SJCRH30 (cell line): ENCODE measurements around the gene ARAP1. TPM values are rescaled to one million over a fixed set of nuclear protein-coding genes. Genes with fewer than 3 reads are reported as not detected.
"Not testable (repeated sequence)": the region's sequence is repeated elsewhere in the genome, so short reads cannot be mapped to it uniquely, and the experiment has no call there.

ENCODE experiments used
- DNase-seq, 2 experiments: peaks; one replicate each; pipeline ENCODE4 v3.0.0-alpha.2; 2015 to 2020
- H3K27ac ChIP-seq: fragments of 250-450 bp; sonication (Bioruptor Pico); 2 replicates; pipeline ENCODE4 v1.5.1; 2020; ENCODE audit warnings: mild to moderate bottlenecking, moderate library complexity
- H3K27me3 ChIP-seq: fragments of 250-450 bp; sonication (Bioruptor Pico); 2 replicates; pipeline ENCODE4 v1.5.1; 2020; ENCODE audit warnings: mild to moderate bottlenecking, moderate library complexity
- H3K36me3 ChIP-seq: fragments of 250-450 bp; sonication (Bioruptor Pico); 2 replicates; pipeline ENCODE4 v1.5.1; 2020; ENCODE audit warnings: mild to moderate bottlenecking, moderate library complexity
- H3K4me1 ChIP-seq: fragments of 250-450 bp; sonication (Bioruptor Pico); 2 replicates; pipeline ENCODE4 v1.5.1; 2020; ENCODE audit warnings: mild to moderate bottlenecking, moderate library complexity
- H3K4me3 ChIP-seq: fragments of 250-450 bp; sonication (Bioruptor Pico); 2 replicates; pipeline ENCODE4 v1.5.1; 2020; ENCODE audit warnings: mild to moderate bottlenecking, moderate library complexity
- H3K9me3 ChIP-seq: fragments of 250-450 bp; sonication (Bioruptor Pico); replicated peaks from 2 replicates; pipeline ENCODE4 v1.5.1; 2020; ENCODE audit warnings: mild to moderate bottlenecking, moderate library complexity
- total RNA-seq: library from RNA; depleted of rRNA; stranded (reverse); fragments of >200 nt; shearing (Covaris generic); gene quantifications from 2 replicates; pipeline ENCODE4 v1.2.3, GENCODE V29; 2014; rRNA removed

ARAP1 gene
- 19.0 and 22.1 TPM in 2 replicates for total RNA-seq

- peak within 1 kb of the TSS; percentile 61 for H3K4me3 ChIP-seq
- peak; percentile 63 to 64 for DNase-seq
- H3K36me3 ChIP-seq: no peaks in the 10 kb centered on the region
- H3K27ac ChIP-seq: no peak within 1 kb of the TSS
- H3K4me1 ChIP-seq: peaks cover 6% of the 10 kb centered on the region; the same call in 1 of the 2 replicates
- no peaks in the 10 kb centered on the region for H3K27me3 ChIP-seq
- no peaks in the 10 kb centered on the region for H3K9me3 ChIP-seq
Observed at GRCh38 chr11:72752088-72752914, at the start of gene ARAP1. Gene ARAP1, minus strand, starts transcription at chr11:72752408. Its CDS starts 25,280 bp downstream, at chr11:72727128.

GRCh38 chr11:72799441-72799840 lies 47.2 kb upstream of the ARAP1 start:
- H3K27ac ChIP-seq: no peak overlapping the region

DNA sequence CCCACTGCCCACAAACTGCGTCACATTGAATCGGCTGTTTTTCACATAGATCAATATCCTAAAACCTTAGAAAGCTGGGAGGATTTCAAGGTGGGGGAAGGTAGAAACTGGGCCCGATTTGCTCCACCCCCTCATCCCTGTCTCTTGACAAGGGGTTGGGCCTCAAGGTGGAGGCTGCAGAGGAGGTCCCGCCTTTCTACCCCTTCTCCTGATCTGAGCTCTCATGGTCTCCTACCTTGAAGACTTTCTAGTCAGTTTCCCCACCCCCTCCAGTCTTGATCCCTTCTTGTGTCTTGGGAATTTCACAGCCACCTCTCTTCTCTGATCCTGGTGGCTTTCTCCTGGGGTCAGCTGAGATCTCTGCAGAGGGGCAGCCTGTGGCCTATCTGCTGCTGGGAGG lies 46.2 kb upstream of the ARAP1 start:
- Histone ChIP-seq H3K27me3 (no peaks in the 10 kb centered on the region), H3K36me3 (no peaks in the 10 kb centered on the region), H3K9me3 (no peaks in the 10 kb centered on the region), H3K4me1 (no peaks in the 10 kb centered on the region), H3K4me3 (no peak overlapping the region), H3K27ac (no peak overlapping the region)
- DNase-seq: no peak

More at GRCh38 chr11:72799441-72799840, 47.2 kb upstream of the ARAP1 start:
- Histone ChIP-seq H3K4me3 (no peak overlapping the region), H3K9me3 (no peaks in the 10 kb centered on the region), H3K36me3 (no peaks in the 10 kb centered on the region), H3K27me3 (no peaks in the 10 kb centered on the region), H3K4me1 (no peaks in the 10 kb centered on the region)
- no peak for DNase-seq

GRCh38 chr11:72793425-72794367 lies 41.5 kb upstream of the ARAP1 start, which contains the start of gene STARD10:
Gene STARD10, minus strand, starts transcription at chr11:72794047. Its CDS starts 12,866 bp downstream, at chr11:72781181.
- Histone ChIP-seq H3K4me3 (peak within 1 kb of the TSS; percentile 69), H3K27me3 (no peaks in the 10 kb centered on the region), H3K27ac (peak within 1 kb of the TSS; percentile 48), H3K9me3 (no peaks in the 10 kb centered on the region), H3K4me1 (peaks cover 4% of the 10 kb centered on the region; the same call in 1 of the 2 replicates), H3K36me3 (no peaks in the 10 kb centered on the region)
- peak; percentile 93 to 97 for DNase-seq

GRCh38 chr11:72793076-72793424 lies 40.8 kb upstream of the ARAP1 start:
- DNase-seq: no peak
- H3K4me3 ChIP-seq: peak overlapping the region; percentile 69

GRCh38 chr11:72792437-72793021 lies 40.3 kb upstream of the ARAP1 start:
- Histone ChIP-seq H3K4me3 (no peak overlapping the region), H3K9me3 (no peaks in the 10 kb centered on the region), H3K36me3 (no peaks in the 10 kb centered on the region), H3K27ac (no peak overlapping the region), H3K27me3 (no peaks in the 10 kb centered on the region), H3K4me1 (peaks cover 4% of the 10 kb centered on the region; the same call in 1 of the 2 replicates)
- no peak for DNase-seq

More at GRCh38 chr11:72793076-72793424, 40.8 kb upstream of the ARAP1 start:
- H3K27me3 ChIP-seq: no peaks in the 10 kb centered on the region
- H3K27ac ChIP-seq: peak overlapping the region; percentile 48
- peaks cover 4% of the 10 kb centered on the region; the same call in 1 of the 2 replicates for H3K4me1 ChIP-seq
- H3K36me3 ChIP-seq: no peaks in the 10 kb centered on the region
- H3K9me3 ChIP-seq: no peaks in the 10 kb centered on the region

DNA sequence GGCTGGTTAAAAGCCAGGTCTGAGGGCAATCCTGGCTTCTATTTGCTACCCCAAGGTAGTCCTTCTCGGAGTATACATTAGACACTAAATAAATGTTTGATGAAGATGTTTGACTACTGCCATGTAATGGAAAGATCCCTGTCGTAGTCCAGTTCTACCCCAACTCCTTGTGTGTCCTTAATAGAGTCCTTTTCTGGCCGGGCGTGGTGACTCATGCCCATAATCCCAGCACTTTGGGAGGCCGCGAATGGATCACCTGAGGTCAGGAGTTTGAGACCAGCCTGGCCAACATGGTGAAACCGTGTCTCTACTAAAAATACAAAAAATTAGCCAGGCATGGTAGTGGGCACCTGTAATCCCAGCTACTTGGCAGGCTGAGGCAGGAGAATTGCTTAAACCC lies 39.0 kb upstream of the ARAP1 start:
- not testable (repeated sequence) for H3K27me3 ChIP-seq, H3K9me3 ChIP-seq, H3K36me3 ChIP-seq, H3K4me1 ChIP-seq, DNase-seq, H3K27ac ChIP-seq, H3K4me3 ChIP-seq

DNA sequence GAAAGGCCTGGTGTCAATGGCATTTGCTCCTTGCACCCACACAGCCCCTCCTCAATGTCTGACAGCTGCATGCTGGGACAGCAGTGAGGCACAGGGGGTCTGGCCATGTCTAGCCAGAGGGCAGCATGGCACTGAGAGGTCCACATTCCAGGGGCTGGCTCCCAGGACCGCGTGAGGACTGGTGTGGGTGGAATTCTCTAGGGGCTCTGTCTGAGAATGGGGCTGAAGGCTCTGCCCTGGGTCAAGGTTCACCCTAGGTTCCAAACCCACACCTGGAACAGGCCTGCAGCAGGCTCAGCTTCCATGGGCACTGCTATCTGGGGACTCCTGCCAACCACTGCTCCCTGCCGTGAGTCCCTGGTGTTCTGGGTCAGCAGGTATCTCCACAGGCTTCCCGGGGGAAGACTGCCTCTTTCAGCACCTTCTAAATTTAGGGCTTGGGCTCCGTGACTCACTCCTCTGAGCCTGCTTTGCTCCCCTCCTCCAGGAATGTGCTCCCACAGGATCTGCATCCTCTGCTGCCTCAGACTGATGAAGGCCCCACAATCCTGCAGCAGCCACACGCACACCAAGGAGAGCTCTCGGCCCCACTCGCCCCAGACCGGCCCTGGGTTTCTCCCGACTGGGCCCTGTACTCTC lies 37.4 kb upstream of the ARAP1 start:
- no peaks in the 10 kb centered on the region for H3K27me3 ChIP-seq
- H3K4me3 ChIP-seq: no peak overlapping the region
- no peak overlapping the region for H3K27ac ChIP-seq
- no peak for DNase-seq
- H3K9me3 ChIP-seq: no peaks in the 10 kb centered on the region
- peaks cover 4% of the 10 kb centered on the region; the same call in 1 of the 2 replicates for H3K4me1 ChIP-seq
- no peaks in the 10 kb centered on the region for H3K36me3 ChIP-seq

GRCh38 chr11:72788241-72788640 lies 36.0 kb upstream of the ARAP1 start:
- no peak overlapping the region for H3K27ac ChIP-seq
- peaks cover 3% of the 10 kb centered on the region; the same call in 1 of the 2 replicates for H3K4me1 ChIP-seq
- H3K27me3 ChIP-seq: no peaks in the 10 kb centered on the region
- H3K36me3 ChIP-seq: no peaks in the 10 kb centered on the region
- no peak overlapping the region for H3K4me3 ChIP-seq
- DNase-seq: no peak
- H3K9me3 ChIP-seq: no peaks in the 10 kb centered on the region

DNA sequence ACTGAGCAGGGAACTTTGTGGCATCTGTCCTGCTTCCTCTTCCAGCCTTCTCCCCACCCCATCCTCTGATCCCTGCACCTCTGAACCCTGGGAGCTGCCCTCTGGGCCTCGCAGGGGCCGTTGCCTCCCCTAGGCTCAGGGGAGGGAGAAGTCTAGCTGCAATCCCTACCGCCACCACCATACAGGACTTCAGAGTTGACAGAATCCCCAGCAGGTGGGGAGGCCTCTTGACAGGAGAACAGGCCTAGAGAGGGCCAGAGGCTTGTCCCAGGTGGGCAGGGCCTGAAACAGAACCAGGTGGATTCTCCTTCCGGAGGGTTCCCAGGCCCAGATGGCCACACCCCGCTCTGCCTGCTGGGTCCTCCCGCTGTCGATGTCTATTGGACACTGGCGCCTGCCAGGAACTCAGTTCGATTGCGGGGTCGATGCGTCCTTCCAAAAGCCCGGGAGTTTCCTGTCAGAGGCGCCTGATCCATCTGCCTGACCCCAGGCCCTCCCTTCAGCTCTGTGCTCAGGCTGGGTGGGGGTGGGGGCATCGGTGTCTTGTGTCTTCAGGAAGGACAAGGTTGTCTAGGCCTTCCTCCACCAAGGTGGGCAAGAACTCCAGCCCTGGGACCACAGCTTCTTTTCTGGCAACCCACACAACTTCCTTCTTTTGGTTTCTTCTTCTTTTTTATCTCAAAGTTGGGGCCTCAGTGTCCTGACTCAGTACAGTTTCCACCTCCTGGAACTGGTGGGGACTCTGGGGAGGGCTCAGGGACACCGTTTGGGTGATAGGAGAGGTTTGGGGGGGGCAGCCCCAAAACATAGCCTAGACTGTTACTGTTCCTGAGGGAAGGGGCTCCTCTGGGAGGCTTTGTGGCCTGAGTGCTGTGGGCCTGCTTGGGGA lies 35.3 kb upstream of the ARAP1 start:
- no peaks in the 10 kb centered on the region for H3K27me3 ChIP-seq
- 0 out of 2 replicates have a peak, but pooled peaks cover 2% of the 10 kb centered on the region for H3K4me1 ChIP-seq
- H3K4me3 ChIP-seq: no peak overlapping the region
- H3K9me3 ChIP-seq: no peaks in the 10 kb centered on the region
- H3K27ac ChIP-seq: no peak overlapping the region
- H3K36me3 ChIP-seq: no peaks in the 10 kb centered on the region
- no peak for DNase-seq

GRCh38 chr11:72786305-72787215 lies 34.4 kb upstream of the ARAP1 start:
- Histone ChIP-seq H3K4me3 (no peak overlapping the region), H3K4me1 (0 out of 2 replicates have a peak, but pooled peaks cover 2% of the 10 kb centered on the region), H3K27me3 (no peaks in the 10 kb centered on the region), H3K9me3 (no peaks in the 10 kb centered on the region), H3K36me3 (no peaks in the 10 kb centered on the region), H3K27ac (no peak overlapping the region)
- no peak for DNase-seq

GRCh38 chr11:72784662-72785061 lies 32.5 kb upstream of the ARAP1 start:
- DNase-seq: no peak
- H3K4me1 ChIP-seq: 0 out of 2 replicates have a peak, but pooled peaks cover 2% of the 10 kb centered on the region
- H3K9me3 ChIP-seq: no peaks in the 10 kb centered on the region
- H3K36me3 ChIP-seq: no peaks in the 10 kb centered on the region
- H3K4me3 ChIP-seq: no peak overlapping the region
- no peaks in the 10 kb centered on the region for H3K27me3 ChIP-seq
- no peak overlapping the region for H3K27ac ChIP-seq
